ENCODE data around the gene ADAM11. TPM values are rescaled to one million over a fixed set of nuclear protein-coding genes. Genes with fewer than 3 reads are reported as not detected.

The ADAM11 gene
- total RNA-seq, 1 donor from 2014 or later = 0.62 TPM

- no peak for DNase-seq (ENCODE audit: low spot score)
- H3K36me3 Mint-ChIP-seq (ENCODE audit: low read depth, unreplicated experiment) = no peaks in the 10 kb centered on the region
- TF ChIP-seq CTCF (IDR thresholded peaks at IDR 0.05; ENCODE audit: unreplicated experiment) = no peak
- H3K4me1 Mint-ChIP-seq (ENCODE audit: unreplicated experiment) = peaks cover 25% of the 10 kb centered on the region
- no peaks in the 10 kb centered on the region for H3K9me3 Mint-ChIP-seq (ENCODE audit: unreplicated experiment)
- H3K27me3 Mint-ChIP-seq (ENCODE audit: unreplicated experiment) = no peaks in the 10 kb centered on the region
- no peak overlapping the region for H3K27ac Mint-ChIP-seq (ENCODE audit: unreplicated experiment)
- H3K4me3 Mint-ChIP-seq (ENCODE audit: unreplicated experiment) = no peak overlapping the region
These were observed 39.0 kb downstream of the ADAM11 start for GRCh38 chr17:44797802-44798201.

DNA sequence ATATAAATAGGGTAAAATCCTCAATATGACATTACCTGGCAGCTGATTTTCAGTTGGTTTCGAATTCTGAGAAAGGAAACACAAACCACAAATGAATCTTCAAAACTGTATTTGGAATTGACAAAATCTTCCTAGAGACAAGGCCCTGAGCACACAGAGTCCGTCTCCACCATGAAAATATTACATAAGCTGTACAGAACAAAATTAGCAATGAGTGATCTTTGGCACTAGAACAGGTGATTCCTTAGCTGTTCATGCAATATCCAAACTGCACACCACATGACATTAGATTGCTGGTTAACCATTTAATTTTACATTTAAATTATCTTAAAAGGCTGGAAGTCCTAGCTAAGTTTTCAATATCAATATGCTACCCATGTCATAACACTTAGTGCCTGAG, 39.6 kb downstream of the ADAM11 start:
- Mint-ChIP-seq H3K36me3 (ENCODE audit: low read depth, unreplicated experiment) (peaks cover 3% of the 10 kb centered on the region), H3K9me3 (ENCODE audit: unreplicated experiment) (no peaks in the 10 kb centered on the region), H3K27me3 (ENCODE audit: unreplicated experiment) (no peaks in the 10 kb centered on the region), H3K4me3 (ENCODE audit: unreplicated experiment) (no peak overlapping the region), H3K4me1 (ENCODE audit: unreplicated experiment) (peaks cover 25% of the 10 kb centered on the region), H3K27ac (ENCODE audit: unreplicated experiment) (no peak overlapping the region)
- DNase-seq (ENCODE audit: low spot score) = no peak
- TF ChIP-seq CTCF (IDR thresholded peaks at IDR 0.05; ENCODE audit: unreplicated experiment) = no peak

DNA sequence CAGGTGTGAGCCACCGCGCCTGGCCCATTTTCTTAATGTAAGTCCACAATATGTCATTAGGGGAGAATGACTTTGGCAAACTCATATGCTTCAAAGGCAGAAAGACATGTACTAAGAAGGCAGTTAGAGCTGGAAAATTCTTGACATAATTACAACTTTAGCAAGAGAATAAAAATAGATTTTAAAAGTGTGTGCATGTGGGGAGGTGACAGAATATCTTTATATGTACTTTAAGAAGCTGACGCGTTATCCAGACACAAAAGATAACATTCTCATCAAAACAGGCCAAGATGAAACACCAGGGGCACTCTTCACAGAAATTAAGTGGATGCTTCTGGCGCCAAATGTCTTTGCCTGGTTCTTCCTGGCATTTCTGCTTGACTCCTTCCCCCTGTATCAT, 43.1 kb downstream of the ADAM11 start:
- TF ChIP-seq CTCF (IDR thresholded peaks at IDR 0.05; ENCODE audit: unreplicated experiment) = no peak
- Mint-ChIP-seq H3K4me1 (ENCODE audit: unreplicated experiment) (no peaks in the 10 kb centered on the region), H3K27ac (ENCODE audit: unreplicated experiment) (no peak overlapping the region), H3K27me3 (ENCODE audit: unreplicated experiment) (no peaks in the 10 kb centered on the region), H3K36me3 (ENCODE audit: low read depth, unreplicated experiment) (peaks cover 14% of the 10 kb centered on the region), H3K4me3 (ENCODE audit: unreplicated experiment) (no peak overlapping the region), H3K9me3 (ENCODE audit: unreplicated experiment) (no peaks in the 10 kb centered on the region)
- DNase-seq (ENCODE audit: low spot score) = no peak

DNA sequence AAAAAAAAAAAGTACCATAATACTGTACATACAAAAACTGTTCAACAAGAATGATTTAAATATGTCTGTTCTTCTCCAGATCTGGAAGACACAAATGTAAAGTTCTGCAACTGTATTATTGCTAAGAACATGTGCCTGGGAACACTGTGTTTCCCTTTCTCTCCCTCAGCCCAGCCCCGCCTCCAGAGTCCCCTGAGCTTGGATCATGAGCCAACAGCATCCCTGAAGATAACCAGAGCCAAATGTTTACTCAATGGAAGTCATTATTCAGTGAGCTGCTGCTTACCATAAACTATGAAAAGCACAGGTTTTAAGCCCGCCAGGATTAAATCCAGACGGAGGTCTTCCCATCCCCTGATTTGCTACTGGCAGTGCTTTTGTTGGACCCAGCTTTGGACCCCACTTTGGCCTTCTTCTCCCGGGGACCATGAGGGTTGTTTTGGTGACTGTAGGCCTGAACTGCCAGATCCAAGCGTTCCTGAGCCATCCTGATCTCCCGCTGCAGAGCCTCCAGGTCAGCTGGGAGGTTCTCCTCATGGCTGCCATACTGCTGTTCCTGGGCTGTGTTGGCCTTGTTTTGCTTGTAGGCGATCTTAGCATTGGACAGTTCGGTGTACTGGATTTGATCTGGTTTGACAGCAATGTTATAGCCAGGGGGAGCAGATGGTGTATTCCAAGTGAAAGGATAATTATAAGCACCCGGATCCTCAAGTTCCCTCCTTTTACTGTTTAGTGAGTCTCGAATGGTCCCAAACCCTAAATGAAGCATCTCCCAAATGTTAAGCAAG, 45.7 kb downstream of the ADAM11 start:
- Mint-ChIP-seq H3K27me3 (ENCODE audit: unreplicated experiment) (no peaks in the 10 kb centered on the region), H3K4me3 (ENCODE audit: unreplicated experiment) (no peak overlapping the region), H3K9me3 (ENCODE audit: unreplicated experiment) (no peaks in the 10 kb centered on the region), H3K4me1 (ENCODE audit: unreplicated experiment) (no peaks in the 10 kb centered on the region), H3K27ac (ENCODE audit: unreplicated experiment) (no peak overlapping the region), H3K36me3 (ENCODE audit: low read depth, unreplicated experiment) (peaks cover 18% of the 10 kb centered on the region)
- DNase-seq (ENCODE audit: low spot score) = no peak
- no peak for TF ChIP-seq CTCF (IDR thresholded peaks at IDR 0.05; ENCODE audit: unreplicated experiment)

DNA sequence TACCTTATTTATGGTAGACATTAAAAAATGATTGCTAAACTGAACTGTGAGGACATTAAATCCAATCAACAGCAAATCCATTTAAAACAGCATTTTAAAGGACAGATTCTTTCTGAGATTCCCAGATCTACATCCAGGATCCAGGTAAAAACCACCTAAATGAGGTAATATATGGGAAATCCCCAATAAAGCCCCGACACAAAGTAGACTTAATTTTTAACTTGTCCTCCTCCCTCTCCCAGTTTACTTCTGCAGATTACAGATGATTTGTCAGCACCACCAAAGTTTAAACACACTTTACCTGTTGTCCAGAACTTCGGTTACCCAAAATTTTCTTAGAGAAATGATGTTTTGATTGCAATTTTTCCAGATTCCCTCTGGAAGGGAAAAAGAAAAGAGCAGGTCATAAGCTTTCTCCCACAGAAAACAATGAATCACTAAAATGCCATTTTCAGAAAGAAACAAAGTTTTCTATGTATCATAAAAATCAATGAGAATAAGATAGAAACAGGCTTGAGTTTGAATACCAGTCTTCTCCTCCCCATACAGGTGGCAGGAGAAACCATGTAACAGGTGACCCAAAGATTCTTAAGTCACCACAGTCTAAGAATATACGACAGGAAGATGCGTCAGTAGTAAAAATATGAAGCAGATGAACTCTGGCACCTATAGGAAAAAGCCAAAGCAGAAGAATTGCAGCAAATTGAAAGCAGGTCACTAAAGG, 48.5 kb downstream of the ADAM11 start:
- Mint-ChIP-seq H3K36me3 (ENCODE audit: low read depth, unreplicated experiment) (peaks cover 18% of the 10 kb centered on the region), H3K9me3 (ENCODE audit: unreplicated experiment) (no peaks in the 10 kb centered on the region), H3K27me3 (ENCODE audit: unreplicated experiment) (no peaks in the 10 kb centered on the region), H3K27ac (ENCODE audit: unreplicated experiment) (no peak overlapping the region), H3K4me3 (ENCODE audit: unreplicated experiment) (no peak overlapping the region), H3K4me1 (ENCODE audit: unreplicated experiment) (no peaks in the 10 kb centered on the region)
- DNase-seq (ENCODE audit: low spot score) = no peak
- no peak for TF ChIP-seq CTCF (IDR thresholded peaks at IDR 0.05; ENCODE audit: unreplicated experiment)

Data from endothelial cell (in vitro differentiated cells).